Measurements from ENCODE around the gene RER1. TPM values are rescaled to one million over a fixed set of nuclear protein-coding genes. Genes with fewer than 3 reads are reported as not detected.

RER1 gene
- total RNA-seq, 1 experiment from 2014 or later = 141 TPM

GRCh38 chr1:2402420-2402819 lies 10.8 kb downstream of the RER1 start:
- H3K27ac Mint-ChIP-seq (ENCODE audit: unreplicated experiment) = no peak overlapping the region
- no peak for DNase-seq
- Histone ChIP-seq H3K36me3 (ENCODE audit: control insufficient read depth, insufficient read depth, low read length) (no peaks in the 10 kb centered on the region; the same call in 1 of the 2 replicates), H3K4me3 (ENCODE audit: low read depth, low read length) (no peak overlapping the region), H3K27me3 (replicated peaks; ENCODE audit: control insufficient read depth, insufficient read depth, low read length) (no peaks in the 10 kb centered on the region), H3K4me1 (no peaks in the 10 kb centered on the region), H3K9me3 (no peaks in the 10 kb centered on the region)
- H3K9me3 Mint-ChIP-seq (ENCODE audit: unreplicated experiment) = no peaks in the 10 kb centered on the region
- POLR2A ChIA-PET = no interaction called here
- peaks cover 71% of the 10 kb centered on the region for H3K36me3 Mint-ChIP-seq (ENCODE audit: insufficient read depth, unreplicated experiment)
- CTCF ChIA-PET = no interaction called here
- no peaks in the 10 kb centered on the region for H3K27me3 Mint-ChIP-seq (ENCODE audit: insufficient read depth, unreplicated experiment)
- BruUV-seq (replicated peaks) = no TSS peak
- no peaks in the 10 kb centered on the region for H3K4me1 Mint-ChIP-seq (ENCODE audit: low read depth, unreplicated experiment)
- no peak overlapping the region for H3K4me3 Mint-ChIP-seq (ENCODE audit: unreplicated experiment)
- intact Hi-C loops (cut with micrococcal nuclease; ENCODE audit: unreplicated experiment) = no loop called here
- no peak for TF ChIP-seq CTCF (IDR thresholded peaks at IDR 0.05; ENCODE audit: insufficient read depth in 1 of 2, low read depth in 1 of 2, low read length in 1 of 2, severe bottlenecking in 1 of 2, unreplicated experiment in 1 of 2)

GRCh38 chr1:2403273-2403672 lies 11.6 kb downstream of the RER1 start:
- no peak overlapping the region for H3K4me3 ChIP-seq (ENCODE audit: low read depth, low read length)
- H3K36me3 ChIP-seq (ENCODE audit: control insufficient read depth, insufficient read depth, low read length) = no peaks in the 10 kb centered on the region; the same call in 1 of the 2 replicates
- DNase-seq = no peak
- H3K36me3 Mint-ChIP-seq (ENCODE audit: insufficient read depth, unreplicated experiment) = peaks cover 76% of the 10 kb centered on the region
- H3K9me3 ChIP-seq = no peaks in the 10 kb centered on the region
- intact Hi-C loops (cut with micrococcal nuclease; ENCODE audit: unreplicated experiment) = no loop called here
- no peaks in the 10 kb centered on the region for H3K4me1 Mint-ChIP-seq (ENCODE audit: low read depth, unreplicated experiment)
- H3K27me3 Mint-ChIP-seq (ENCODE audit: insufficient read depth, unreplicated experiment) = no peaks in the 10 kb centered on the region
- CTCF ChIA-PET = no interaction called here
- no peaks in the 10 kb centered on the region for H3K27me3 ChIP-seq (replicated peaks; ENCODE audit: control insufficient read depth, insufficient read depth, low read length)
- H3K4me1 ChIP-seq = no peaks in the 10 kb centered on the region
- TSS peak; percentile 72 for BruUV-seq (replicated peaks)
- POLR2A ChIA-PET = no interaction called here
- no peak overlapping the region for H3K4me3 Mint-ChIP-seq (ENCODE audit: unreplicated experiment)
- no peaks in the 10 kb centered on the region for H3K9me3 Mint-ChIP-seq (ENCODE audit: unreplicated experiment)
- no peak for TF ChIP-seq CTCF (IDR thresholded peaks at IDR 0.05; ENCODE audit: insufficient read depth in 1 of 2, low read depth in 1 of 2, low read length in 1 of 2, severe bottlenecking in 1 of 2, unreplicated experiment in 1 of 2)
- no peak overlapping the region for H3K27ac Mint-ChIP-seq (ENCODE audit: unreplicated experiment)

GRCh38 chr1:2404142-2404889 lies 12.7 kb downstream of the RER1 start:
- H3K27me3 ChIP-seq (replicated peaks; ENCODE audit: control insufficient read depth, insufficient read depth, low read length) = no peaks in the 10 kb centered on the region
- intact Hi-C loops (cut with micrococcal nuclease; ENCODE audit: unreplicated experiment) = no loop called here
- Mint-ChIP-seq H3K9me3 (ENCODE audit: unreplicated experiment) (no peaks in the 10 kb centered on the region), H3K4me1 (ENCODE audit: low read depth, unreplicated experiment) (no peaks in the 10 kb centered on the region), H3K27me3 (ENCODE audit: insufficient read depth, unreplicated experiment) (no peaks in the 10 kb centered on the region), H3K27ac (ENCODE audit: unreplicated experiment) (no peak overlapping the region), H3K4me3 (ENCODE audit: unreplicated experiment) (no peak overlapping the region), H3K36me3 (ENCODE audit: insufficient read depth, unreplicated experiment) (peaks cover 69% of the 10 kb centered on the region)
- ChIA-PET CTCF (no interaction called here), POLR2A (no interaction called here)
- H3K36me3 ChIP-seq (ENCODE audit: control insufficient read depth, insufficient read depth, low read length) = no peaks in the 10 kb centered on the region; the same call in 1 of the 2 replicates
- H3K4me1 ChIP-seq = no peaks in the 10 kb centered on the region
- TF ChIP-seq CTCF (IDR thresholded peaks at IDR 0.05; ENCODE audit: insufficient read depth in 1 of 2, low read depth in 1 of 2, low read length in 1 of 2, severe bottlenecking in 1 of 2, unreplicated experiment in 1 of 2) = no peak
- BruUV-seq (replicated peaks) = no TSS peak
- DNase-seq = no peak
- no peak overlapping the region for H3K4me3 ChIP-seq (ENCODE audit: low read depth, low read length)
- H3K9me3 ChIP-seq = no peaks in the 10 kb centered on the region

Measured in Caco-2 (cell line).